Neuronal stem cell (in vitro differentiated cells): ENCODE measurements around the gene CCDC159.
"Not testable (repeated sequence)": the region's sequence is repeated elsewhere in the genome, so short reads cannot be mapped to it uniquely, and the experiment has no call there.

Experiments used
- DNase-seq: peaks from one replicate; pipeline ENCODE4 v3.0.0-alpha.2; 2013; ENCODE audit warnings: low spot score
- H2AFZ ChIP-seq: one replicate; pipeline ENCODE4 v1.6.1; 2013; ENCODE audit warnings: mild to moderate bottlenecking, low read length, inconsistent platforms
- H2AK5ac ChIP-seq: 2 replicates; pipeline ENCODE4 v1.6.1; 2013; ENCODE audit warnings: low read depth, mild to moderate bottlenecking, inconsistent platforms, low read length, moderate library complexity, mixed read lengths
- H2BK120ac ChIP-seq: 2 replicates; pipeline ENCODE4 v1.6.1; 2013; ENCODE audit warnings: low read depth, mild to moderate bottlenecking, inconsistent platforms, low read length, moderate library complexity, mixed read lengths
- H2BK12ac ChIP-seq: one replicate; pipeline ENCODE4 v1.6.1; 2013; ENCODE audit warnings: low read length, inconsistent platforms
- H2BK15ac ChIP-seq: 2 replicates; pipeline ENCODE4 v1.6.1; 2013; ENCODE audit warnings: mild to moderate bottlenecking, low read length, inconsistent platforms, mixed read lengths
- H2BK5ac ChIP-seq: one replicate; pipeline ENCODE4 v1.6.1; 2013; ENCODE audit warnings: inconsistent platforms, mild to moderate bottlenecking, low read length, moderate library complexity
- H3K14ac ChIP-seq: one replicate; pipeline ENCODE4 v1.6.1; 2013; ENCODE audit warnings: low read length, inconsistent platforms
- H3K18ac ChIP-seq: 2 replicates; pipeline ENCODE4 v1.6.1; 2013; ENCODE audit warnings: low read length, inconsistent platforms
- H3K23ac ChIP-seq: 2 replicates; pipeline ENCODE4 v1.6.1; 2013; ENCODE audit warnings: low read depth, mild to moderate bottlenecking, mixed read lengths, low read length, inconsistent platforms; ENCODE audit not compliant: poor library complexity
- H3K27ac ChIP-seq: replicated peaks from 3 replicates; pipeline ENCODE4 v1.5.1; 2013; ENCODE audit warnings: low read length, inconsistent platforms
- H3K27me3 ChIP-seq, 3 experiments: 2 replicates each; pipeline ENCODE4 v1.6.1; 2013; ENCODE audit warnings: low read length in 3 of 3, mild to moderate bottlenecking in 2 of 3, inconsistent platforms in 1 of 3, low read depth in 1 of 3, mixed read lengths in 1 of 3, moderate library complexity in 1 of 3; ENCODE audit not compliant: control insufficient read depth in 3 of 3, insufficient read depth in 3 of 3
- H3K36me3 ChIP-seq, 2 donors: replicated peaks in 1 of 2; 2 replicates each; pipeline ENCODE4 v1.6.1; 2013; ENCODE audit warnings: low read length in 2 of 2; ENCODE audit not compliant: control insufficient read depth in 2 of 2, insufficient read depth in 2 of 2
- H3K4ac ChIP-seq: 2 replicates; pipeline ENCODE4 v1.6.1; 2013; ENCODE audit warnings: inconsistent platforms, mild to moderate bottlenecking, low read length, moderate library complexity
- H3K4me1 ChIP-seq, 2 donors: 1 replicate in 1 of 2; 2 replicates in 1 of 2; pipeline ENCODE4 v1.6.1; 2013; ENCODE audit warnings: low read length in 2 of 2, low read depth in 1 of 2; ENCODE audit not compliant: control insufficient read depth in 2 of 2, insufficient read depth in 1 of 2
- H3K4me2 ChIP-seq: one replicate; pipeline ENCODE4 v1.6.1; 2013; ENCODE audit warnings: mild to moderate bottlenecking, low read length, inconsistent platforms; ENCODE audit not compliant: insufficient read depth, poor library complexity, severe bottlenecking
- H3K4me3 ChIP-seq, 2 donors: 2 replicates each; pipeline ENCODE4 v1.5.1; 2013; ENCODE audit warnings: low read length in 2 of 2, mild to moderate bottlenecking in 2 of 2, inconsistent platforms in 1 of 2, moderate library complexity in 1 of 2
- H3K79me1 ChIP-seq: one replicate; pipeline ENCODE4 v1.6.1; 2013; ENCODE audit warnings: low read depth, mild to moderate bottlenecking, inconsistent platforms, low read length, moderate library complexity
- H3K9ac ChIP-seq: one replicate; pipeline ENCODE4 v1.6.1; 2013; ENCODE audit warnings: mild to moderate bottlenecking, low read depth, low read length, inconsistent platforms; ENCODE audit not compliant: poor library complexity
- H3K9me3 ChIP-seq, 2 donors: replicated peaks in 1 of 2; 2 replicates each; pipeline versions ENCODE3 to v1.6.1; 2013; ENCODE audit warnings: low read length in 2 of 2, mild to moderate bottlenecking in 2 of 2, inconsistent platforms in 1 of 2, low read depth in 1 of 2, mixed read lengths in 1 of 2, moderate library complexity in 1 of 2; ENCODE audit not compliant: control insufficient read depth in 2 of 2, insufficient read depth in 1 of 2
- H4K8ac ChIP-seq: one replicate; pipeline ENCODE4 v1.6.1; 2013; ENCODE audit warnings: low read depth, mild to moderate bottlenecking, inconsistent platforms, low read length, moderate library complexity
- H4K91ac ChIP-seq: one replicate; pipeline ENCODE4 v1.6.1; 2013; ENCODE audit warnings: low read length, low read depth, mild to moderate bottlenecking, inconsistent platforms; ENCODE audit not compliant: poor library complexity
- WGBS, 2 donors: extraction: QIAGEN DNeasy Blood & Tissue Kit; methylation state at CpG; one replicate each; pipeline ENCODE4 v1.1.7; 2013; ENCODE audit warnings: missing lambda C conversion rate in 2 of 2, mixed read lengths in 1 of 2; ENCODE audit not compliant: insufficient read length in 2 of 2, insufficient replicate concordance in 1 of 2; ENCODE audit errors: extremely low coverage in 2 of 2; 5-methylcytosine and 5-hydroxymethylcytosine counted together

Gene CCDC159

DNA sequence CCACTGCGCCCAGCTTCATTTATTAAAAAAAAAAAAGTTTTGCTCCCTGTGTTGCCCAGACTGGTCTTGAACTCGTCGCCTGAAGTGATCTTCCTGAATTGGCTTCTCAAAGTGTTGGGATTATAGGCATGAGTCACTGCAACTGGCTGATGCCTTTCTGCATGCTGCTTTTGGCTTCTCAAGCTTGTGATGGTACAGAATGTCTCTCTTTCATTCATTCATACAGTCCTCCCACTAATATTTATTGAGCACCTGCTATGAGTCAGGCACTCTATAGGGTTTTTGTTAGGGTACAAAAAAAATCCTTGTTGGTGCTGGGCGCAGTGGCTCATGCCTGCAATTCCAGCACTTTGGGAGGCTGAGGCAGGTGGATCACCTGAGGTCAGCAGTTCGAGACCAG, 41.4 kb upstream of the CCDC159 start:
- Histone ChIP-seq H3K27me3 (peaks cover 0 to 3% (median 2%) of the 10 kb centered on the region in 3 experiments), H3K9ac (no peak overlapping the region), H3K18ac (no peak overlapping the region), H2BK15ac (no peak overlapping the region), H2AK5ac (no peak overlapping the region), H4K91ac (no peak overlapping the region), H3K36me3 (no peaks in the 10 kb centered on the region), H3K27ac (no peak overlapping the region), H2BK12ac (no peak overlapping the region), H3K4me1 (no peaks in the 10 kb centered on the region), H2BK120ac (no peak overlapping the region), H3K4ac (no peak overlapping the region), H3K79me1 (no peaks in the 10 kb centered on the region), H2BK5ac (no peak overlapping the region), H3K23ac (no peak overlapping the region), H4K8ac (no peak overlapping the region), H3K9me3 (peaks cover 2 to 3% of the 10 kb centered on the region in 2 donors), H3K4me3 (no peak overlapping the region), H3K4me2 (no peak overlapping the region), H3K14ac (no peak overlapping the region), H2AFZ (no peak overlapping the region)
- no peak for DNase-seq
- WGBS, 2 donors = no CpG with 5 or more reads among the region's 5 CpGs

DNA sequence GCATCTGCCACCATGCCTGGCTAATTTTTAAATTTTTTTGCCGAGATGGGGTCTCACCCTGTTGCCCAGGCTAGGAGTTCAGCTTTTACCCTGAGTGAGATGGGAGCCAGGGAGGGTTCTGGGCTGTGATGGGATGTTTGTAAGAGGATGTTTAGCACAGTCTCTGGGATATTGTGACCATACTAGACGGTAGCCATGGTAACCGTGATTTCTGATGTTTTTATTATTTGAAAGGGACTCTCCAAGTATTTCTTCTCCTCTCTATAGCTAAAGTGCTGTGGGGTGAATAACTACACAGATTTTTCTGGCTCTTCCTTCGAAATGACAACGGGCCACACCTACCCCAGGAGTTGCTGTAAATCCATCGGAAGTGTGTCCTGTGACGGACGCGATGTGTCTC, 40.0 kb upstream of the CCDC159 start:
- H4K8ac ChIP-seq = no peak overlapping the region
- WGBS, 2 donors = no CpG with 5 or more reads among the region's 9 CpGs
- H3K18ac ChIP-seq = no peak overlapping the region
- H2BK15ac ChIP-seq = no peak overlapping the region
- peaks cover 0 to 2% (median 0%) of the 10 kb centered on the region in 3 experiments for H3K27me3 ChIP-seq
- no peak overlapping the region for H3K14ac ChIP-seq
- DNase-seq = no peak
- no peak overlapping the region for H3K4me3 ChIP-seq
- H2BK5ac ChIP-seq = no peak overlapping the region
- H3K36me3 ChIP-seq = no peaks in the 10 kb centered on the region
- no peak overlapping the region for H2BK12ac ChIP-seq
- H2BK120ac ChIP-seq = no peak overlapping the region
- H3K9ac ChIP-seq = no peak overlapping the region
- no peak overlapping the region for H2AFZ ChIP-seq
- H3K79me1 ChIP-seq = no peaks in the 10 kb centered on the region
- no peak overlapping the region for H3K4ac ChIP-seq
- H3K9me3 ChIP-seq = no peaks in the 10 kb centered on the region
- no peak overlapping the region for H3K23ac ChIP-seq
- no peak overlapping the region for H3K27ac ChIP-seq
- no peak overlapping the region for H2AK5ac ChIP-seq
- H4K91ac ChIP-seq = no peak overlapping the region
- H3K4me1 ChIP-seq = no peaks in the 10 kb centered on the region
- H3K4me2 ChIP-seq = no peak overlapping the region

DNA sequence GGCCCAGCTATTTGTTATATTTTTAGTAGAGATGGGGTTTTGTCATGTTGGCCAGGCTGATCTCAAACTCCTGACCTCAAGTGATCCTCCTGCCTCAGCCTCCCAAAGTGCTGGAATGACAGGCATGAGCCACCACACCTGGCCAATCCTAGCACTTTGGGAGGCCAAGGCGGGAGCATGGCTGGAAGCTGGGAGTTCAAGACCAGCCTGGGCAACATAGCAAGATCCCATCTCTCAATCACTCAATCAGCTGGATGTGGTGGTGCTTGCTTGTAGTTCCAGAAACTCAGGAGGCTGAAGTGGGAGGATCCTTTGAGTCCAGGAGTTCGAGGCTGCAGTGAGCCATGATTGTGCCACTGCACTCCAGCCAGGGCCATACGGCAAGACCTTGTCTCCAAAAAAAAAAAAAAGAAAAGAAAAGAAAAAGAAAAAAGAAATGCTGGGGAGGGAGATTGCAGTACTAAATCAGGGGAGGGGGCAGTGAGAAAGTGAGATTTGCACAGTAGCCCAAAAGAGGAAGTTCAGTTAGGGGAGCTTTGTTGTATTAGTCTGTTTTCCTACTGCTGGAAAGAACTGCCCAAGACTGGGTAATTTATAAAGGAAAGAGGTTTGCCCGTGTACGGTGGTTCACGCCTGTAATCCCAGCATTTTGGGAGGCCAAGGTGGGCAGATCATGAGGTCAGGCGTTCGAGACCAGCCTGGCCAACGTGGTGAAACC, 25.9 kb upstream of the CCDC159 start:
- peak overlapping the region in 1 of 2 donors; percentile 2 for H3K4me3 ChIP-seq
- not testable (repeated sequence) for H3K4ac ChIP-seq, H3K4me2 ChIP-seq, H2AFZ ChIP-seq, H4K91ac ChIP-seq, H2BK15ac ChIP-seq, H2BK120ac ChIP-seq, H3K27me3 ChIP-seq, H3K27ac ChIP-seq, DNase-seq, H3K9ac ChIP-seq, H3K14ac ChIP-seq, H3K18ac ChIP-seq, H2BK5ac ChIP-seq, H3K79me1 ChIP-seq, H4K8ac ChIP-seq, H3K9me3 ChIP-seq, H3K36me3 ChIP-seq, H3K4me1 ChIP-seq, H3K23ac ChIP-seq, H2AK5ac ChIP-seq, H2BK12ac ChIP-seq
- WGBS, 2 donors = no CpG with 5 or more reads among the region's 9 CpGs

DNA sequence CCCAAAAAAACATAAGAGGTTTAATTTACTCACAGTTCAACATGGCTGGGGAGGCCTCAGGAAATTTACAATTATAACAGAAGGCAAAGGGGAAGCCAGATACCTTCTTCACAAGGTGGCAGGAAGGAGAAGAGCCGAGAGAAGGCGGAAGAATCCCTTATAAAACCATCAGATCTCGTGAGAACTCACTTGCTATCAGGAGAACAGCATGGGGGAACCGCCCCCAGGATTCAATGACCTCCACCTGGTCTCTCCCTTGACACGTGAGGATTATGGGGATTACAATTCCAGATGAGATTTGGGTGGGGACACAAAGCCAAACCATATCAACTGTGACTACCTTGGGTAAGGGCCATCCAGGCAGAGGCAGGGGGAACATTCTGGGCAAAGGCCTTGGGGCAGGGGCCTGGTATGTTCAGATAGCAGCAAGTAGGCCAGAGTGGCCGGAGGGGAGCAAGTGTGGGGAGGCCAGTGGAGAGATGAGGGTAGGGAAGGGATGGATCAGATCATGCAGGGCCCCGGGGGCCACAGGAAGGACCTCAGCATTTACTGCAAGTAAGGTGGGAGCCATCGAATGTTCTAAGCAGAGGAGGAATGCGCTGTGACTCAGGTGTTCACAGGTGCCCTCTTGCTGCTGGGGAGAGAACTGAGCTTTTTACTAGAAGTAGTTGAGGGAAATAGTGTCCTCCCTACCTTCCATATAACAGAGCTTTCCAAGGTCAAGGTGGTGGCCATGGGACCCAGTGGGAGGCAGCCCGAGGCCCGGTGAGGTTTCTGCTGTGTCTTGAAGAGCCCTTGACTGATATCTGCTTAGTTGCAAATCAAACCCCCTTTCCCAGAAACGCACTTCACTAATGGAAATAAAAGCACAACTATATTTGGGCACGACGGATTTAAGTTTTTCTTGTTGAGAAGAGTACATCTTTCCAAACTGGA, 24.9 kb upstream of the CCDC159 start:
- no CpG with 5 or more reads among the region's 14 CpGs for WGBS, 2 donors

More for the DNA sequence above, 24.9 kb upstream of the CCDC159 start:
- Histone ChIP-seq H3K4me1 (peaks cover 0 to 3% of the 10 kb centered on the region in 2 donors), H3K9me3 (no peaks in the 10 kb centered on the region), H2BK12ac (no peak overlapping the region), H3K36me3 (peaks cover 0 to 6% of the 10 kb centered on the region in 2 donors), H2AFZ (no peak overlapping the region), H3K79me1 (peaks cover 2% of the 10 kb centered on the region), H2BK15ac (no peak overlapping the region), H3K27me3 (no peaks in the 10 kb centered on the region), H3K18ac (no peak overlapping the region), H4K8ac (no peak overlapping the region), H3K4ac (no peak overlapping the region), H2BK5ac (no peak overlapping the region), H3K14ac (no peak overlapping the region), H3K4me2 (no peak overlapping the region), H2BK120ac (no peak overlapping the region), H3K9ac (no peak overlapping the region), H2AK5ac (no peak overlapping the region), H3K27ac (no peak overlapping the region), H4K91ac (no peak overlapping the region), H3K23ac (no peak overlapping the region), H3K4me3 (no peak overlapping the region)
- DNase-seq = no peak
